Fibroblast of the conjunctiva (primary cell): ENCODE data around the gene KCNN3.

Experiments
- DNase-seq: peaks from one replicate; pipeline ENCODE4 v3.0.0-alpha.2; 2010; ENCODE audit warnings: low read depth

KCNN3 gene

GRCh38 chr1:154726896-154727753 is 143.0 kb downstream of the KCNN3 start:
- DNase-seq, result no peak

GRCh38 chr1:154726443-154726842 is 143.6 kb downstream of the KCNN3 start:
- no peak for DNase-seq

GRCh38 chr1:154725865-154726264 is 144.2 kb downstream of the KCNN3 start:
- no peak for DNase-seq

GRCh38 chr1:154720328-154721297 is 149.5 kb downstream of the KCNN3 start:
- no peak for DNase-seq

- no peak for DNase-seq
These were observed 150.3 kb downstream of the KCNN3 start for GRCh38 chr1:154719586-154720327.

GRCh38 chr1:154718566-154718965 is 151.5 kb downstream of the KCNN3 start:
- DNase-seq, result no peak

GRCh38 chr1:154717528-154717924 is 152.6 kb downstream of the KCNN3 start:
- no peak for DNase-seq

GRCh38 chr1:154716614-154717527 is 153.2 kb downstream of the KCNN3 start:
- no peak for DNase-seq

GRCh38 chr1:154716011-154716410 is 154.1 kb downstream of the KCNN3 start:
- no peak for DNase-seq

GRCh38 chr1:154715385-154715784 is 154.7 kb downstream of the KCNN3 start:
- DNase-seq, result no peak

- no peak for DNase-seq
These were observed 155.4 kb downstream of the KCNN3 start for GRCh38 chr1:154714638-154715037.

- DNase-seq, result no peak
These were observed 155.9 kb downstream of the KCNN3 start for GRCh38 chr1:154714052-154714623.

GRCh38 chr1:154713005-154713404 is 157.1 kb downstream of the KCNN3 start:
- DNase-seq, result no peak

- no peak for DNase-seq
These were observed 157.8 kb downstream of the KCNN3 start for GRCh38 chr1:154712166-154712810.

GRCh38 chr1:154711416-154711815 is 158.7 kb downstream of the KCNN3 start:
- DNase-seq, result no peak

- DNase-seq, result no peak
These were observed 160.0 kb downstream of the KCNN3 start for GRCh38 chr1:154710106-154710505.

GRCh38 chr1:154707901-154708463 is 162.1 kb downstream of the KCNN3 start:
- DNase-seq, result no peak

- DNase-seq, result no peak
These were observed 163.2 kb downstream of the KCNN3 start for GRCh38 chr1:154706851-154707250.

GRCh38 chr1:154705544-154705943 is 164.5 kb downstream of the KCNN3 start:
- no peak for DNase-seq

- no peak for DNase-seq
These were observed 166.9 kb downstream of the KCNN3 start for GRCh38 chr1:154703170-154703569.
